ENCODE results near the gene SRRT.
"Not testable (repeated sequence)": the region's sequence is repeated elsewhere in the genome, so short reads cannot be mapped to it uniquely, and the experiment has no call there.

Gene SRRT

DNA sequence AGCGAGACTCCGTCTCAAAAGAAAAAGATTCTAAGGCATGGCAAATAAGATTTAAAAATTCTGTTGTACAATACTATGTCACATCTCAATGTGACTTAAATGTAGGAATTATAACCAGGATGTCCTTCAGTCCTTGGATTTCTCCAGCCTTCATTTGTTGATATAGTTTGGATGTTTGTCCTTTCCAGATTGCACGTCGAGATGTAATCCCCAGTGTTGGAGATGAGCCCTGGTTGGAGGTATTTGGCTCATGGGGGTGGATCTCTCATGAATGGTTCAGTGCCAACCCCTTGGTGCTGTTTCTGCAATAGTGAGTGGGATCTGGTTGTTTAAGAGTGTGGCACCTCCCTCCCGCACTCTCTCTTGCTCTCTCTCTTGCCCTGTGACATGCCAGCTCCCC, 33.6 kb downstream of the SRRT start:
- Histone ChIP-seq H3K4me1 (ENCODE audit: control insufficient read depth, insufficient read depth, low read length, poor library complexity, severe bottlenecking) (no peaks in the 10 kb centered on the region), H3K27me3 (replicated peaks; ENCODE audit: control insufficient read depth, insufficient read depth, low read length, poor library complexity, severe bottlenecking) (no peaks in the 10 kb centered on the region), H3K9me3 (ENCODE audit: control insufficient read depth, low read length) (no peaks in the 10 kb centered on the region), H3K36me3 (ENCODE audit: control insufficient read depth, insufficient read depth, low read length) (no peaks in the 10 kb centered on the region), H3K4me3 (ENCODE audit: insufficient read depth, low read depth, low read length, poor library complexity, severe bottlenecking) (no peak overlapping the region), H3K27ac (ENCODE audit: insufficient read depth, low read length, poor library complexity, severe bottlenecking) (no peak overlapping the region)
- no peak for DNase-seq

DNA sequence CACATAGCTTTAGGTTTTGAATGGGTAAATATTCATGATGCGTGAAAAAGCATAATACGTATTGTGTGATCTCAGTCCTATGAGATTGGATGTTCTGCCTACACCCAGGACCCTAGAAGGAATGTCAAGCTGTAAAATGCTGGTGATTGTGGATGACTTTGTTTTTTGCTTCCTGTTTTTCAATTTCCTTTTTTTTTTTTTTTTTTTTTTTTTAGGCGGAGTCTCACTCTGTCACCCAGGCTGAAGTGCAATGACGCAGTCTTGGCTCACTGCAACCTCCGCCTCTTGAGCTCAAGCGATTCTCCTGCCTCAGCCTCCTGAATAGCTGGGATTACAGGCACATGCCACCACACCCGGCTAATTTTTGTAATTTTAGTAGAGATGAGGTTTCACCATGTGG, 35.5 kb downstream of the SRRT start:
- H3K27me3 ChIP-seq (replicated peaks; ENCODE audit: control insufficient read depth, insufficient read depth, low read length, poor library complexity, severe bottlenecking); H3K36me3 ChIP-seq (ENCODE audit: control insufficient read depth, insufficient read depth, low read length); H3K9me3 ChIP-seq (ENCODE audit: control insufficient read depth, low read length); H3K27ac ChIP-seq (ENCODE audit: insufficient read depth, low read length, poor library complexity, severe bottlenecking); H3K4me3 ChIP-seq (ENCODE audit: insufficient read depth, low read depth, low read length, poor library complexity, severe bottlenecking); H3K4me1 ChIP-seq (ENCODE audit: control insufficient read depth, insufficient read depth, low read length, poor library complexity, severe bottlenecking); DNase-seq: not testable (repeated sequence)

DNA sequence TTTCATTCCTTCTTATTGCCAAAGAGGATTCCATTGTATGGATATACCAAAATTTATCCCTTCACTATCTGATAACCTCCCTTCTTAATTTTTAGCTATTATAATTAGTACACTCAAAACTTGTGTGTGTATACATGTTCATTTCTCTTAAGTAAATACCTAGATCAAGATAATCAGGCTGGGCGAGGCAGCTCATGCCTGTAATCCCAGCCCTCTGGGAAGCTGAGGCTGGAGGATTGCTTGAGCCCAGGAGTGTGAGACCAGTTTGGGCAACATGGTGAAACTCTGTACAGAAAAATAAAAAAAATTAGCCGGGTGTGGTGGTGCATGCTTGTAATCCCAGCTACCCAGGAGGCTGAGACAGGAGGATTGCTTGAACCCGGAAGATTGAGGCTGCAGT, 36.6 kb downstream of the SRRT start:
- no peaks in the 10 kb centered on the region for H3K36me3 ChIP-seq (ENCODE audit: control insufficient read depth, insufficient read depth, low read length)
- DNase-seq = no peak
- H3K4me3 ChIP-seq (ENCODE audit: insufficient read depth, low read depth, low read length, poor library complexity, severe bottlenecking) = no peak overlapping the region
- no peaks in the 10 kb centered on the region for H3K4me1 ChIP-seq (ENCODE audit: control insufficient read depth, insufficient read depth, low read length, poor library complexity, severe bottlenecking)
- H3K27me3 ChIP-seq (replicated peaks; ENCODE audit: control insufficient read depth, insufficient read depth, low read length, poor library complexity, severe bottlenecking) = no peaks in the 10 kb centered on the region
- H3K9me3 ChIP-seq (ENCODE audit: control insufficient read depth, low read length) = no peaks in the 10 kb centered on the region
- H3K27ac ChIP-seq (ENCODE audit: insufficient read depth, low read length, poor library complexity, severe bottlenecking) = no peak overlapping the region

DNA sequence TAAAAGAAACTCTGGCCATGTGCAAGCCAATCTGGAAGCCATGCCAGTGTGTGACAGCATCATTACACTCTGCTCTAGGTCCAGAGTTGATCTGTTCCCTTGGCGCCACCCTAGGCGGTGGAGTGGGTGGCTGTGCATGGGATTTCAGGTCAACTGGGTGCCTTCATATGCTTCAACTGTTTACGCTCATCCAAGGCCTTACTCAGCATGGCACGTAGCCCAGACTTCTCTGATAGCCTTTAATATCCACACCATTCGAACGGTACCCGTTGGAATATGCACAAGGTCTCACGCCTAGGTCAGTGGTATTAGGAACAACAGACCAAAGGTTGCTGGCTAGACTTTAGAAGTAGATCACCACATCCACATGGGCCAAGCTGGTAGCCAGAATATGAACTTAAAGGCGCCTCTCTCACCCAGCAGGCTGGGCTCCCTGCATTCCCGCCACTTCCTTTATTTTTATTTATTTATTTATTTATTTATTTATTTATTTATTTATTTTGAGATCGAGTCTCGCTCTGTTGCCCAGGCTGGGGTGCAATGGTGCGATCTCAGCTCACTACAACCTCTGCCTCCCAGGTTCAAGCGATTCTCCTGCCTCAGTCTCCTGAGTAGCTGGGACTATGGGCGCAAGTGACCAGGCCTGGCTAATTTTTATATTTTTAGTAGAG, 39.4 kb downstream of the SRRT start:
- H3K27me3 ChIP-seq (replicated peaks; ENCODE audit: control insufficient read depth, insufficient read depth, low read length, poor library complexity, severe bottlenecking) = no peaks in the 10 kb centered on the region
- H3K36me3 ChIP-seq (ENCODE audit: control insufficient read depth, insufficient read depth, low read length) = no peaks in the 10 kb centered on the region
- no peaks in the 10 kb centered on the region for H3K9me3 ChIP-seq (ENCODE audit: control insufficient read depth, low read length)
- no peak overlapping the region for H3K27ac ChIP-seq (ENCODE audit: insufficient read depth, low read length, poor library complexity, severe bottlenecking)
- H3K4me3 ChIP-seq (ENCODE audit: insufficient read depth, low read depth, low read length, poor library complexity, severe bottlenecking) = no peak overlapping the region
- H3K4me1 ChIP-seq (ENCODE audit: control insufficient read depth, insufficient read depth, low read length, poor library complexity, severe bottlenecking) = no peaks in the 10 kb centered on the region
- no peak for DNase-seq

DNA sequence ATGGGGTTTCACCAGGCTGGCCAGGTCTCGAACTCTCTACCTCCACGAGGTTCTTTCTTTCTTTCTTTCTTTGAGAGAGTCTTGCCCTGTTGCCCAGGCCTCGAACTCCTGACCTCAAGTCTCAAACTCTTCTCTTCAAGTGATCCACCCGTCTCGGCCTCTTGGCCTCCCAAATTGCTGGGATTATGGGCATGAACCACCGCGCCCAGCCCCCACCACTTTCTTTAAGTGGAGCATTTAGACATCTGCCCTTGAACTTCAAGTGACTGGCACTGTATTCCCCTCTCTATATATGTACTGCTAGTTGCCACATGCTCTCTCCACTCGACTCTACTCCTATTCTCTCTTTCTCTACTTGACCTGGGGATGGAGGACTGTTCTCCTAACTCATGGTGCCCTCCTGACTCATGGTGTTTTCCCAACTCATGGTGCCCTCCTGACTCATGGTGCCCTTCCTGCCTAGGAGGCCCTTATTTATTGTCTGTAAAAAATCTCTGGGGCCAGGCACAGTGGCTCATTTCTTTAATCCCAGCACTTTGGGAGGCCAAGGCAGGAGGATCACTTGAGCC, 40.1 kb downstream of the SRRT start:
- no peaks in the 10 kb centered on the region for H3K9me3 ChIP-seq (ENCODE audit: control insufficient read depth, low read length)

DNA sequence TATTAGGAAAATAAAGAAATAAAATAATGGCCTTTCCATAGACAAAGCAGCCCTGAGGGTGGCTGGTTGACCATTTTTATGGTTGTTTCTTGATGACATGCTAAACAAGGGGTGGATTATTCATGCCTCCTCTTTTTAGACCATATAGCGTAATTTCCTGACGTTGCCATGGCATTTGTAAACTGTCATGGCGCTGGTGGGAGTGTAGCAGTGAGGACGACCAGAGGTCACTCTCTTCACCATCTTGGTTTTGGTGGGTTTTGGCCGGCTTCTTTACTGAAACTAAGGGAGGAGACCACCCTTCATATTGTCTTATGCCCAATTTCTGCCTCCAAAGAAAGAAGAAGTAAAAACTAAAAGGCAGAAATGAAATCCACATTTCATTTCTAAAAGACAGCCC, 44.4 kb downstream of the SRRT start:
- H3K4me3 ChIP-seq (ENCODE audit: insufficient read depth, low read depth, low read length, poor library complexity, severe bottlenecking); H3K27me3 ChIP-seq (replicated peaks; ENCODE audit: control insufficient read depth, insufficient read depth, low read length, poor library complexity, severe bottlenecking); DNase-seq; H3K27ac ChIP-seq (ENCODE audit: insufficient read depth, low read length, poor library complexity, severe bottlenecking); H3K4me1 ChIP-seq (ENCODE audit: control insufficient read depth, insufficient read depth, low read length, poor library complexity, severe bottlenecking); H3K36me3 ChIP-seq (ENCODE audit: control insufficient read depth, insufficient read depth, low read length); H3K9me3 ChIP-seq (ENCODE audit: control insufficient read depth, low read length): not testable (repeated sequence)

More for the DNA sequence above, 40.1 kb downstream of the SRRT start:
- Histone ChIP-seq H3K27ac (ENCODE audit: insufficient read depth, low read length, poor library complexity, severe bottlenecking) (no peak overlapping the region), H3K36me3 (ENCODE audit: control insufficient read depth, insufficient read depth, low read length) (no peaks in the 10 kb centered on the region), H3K4me3 (ENCODE audit: insufficient read depth, low read depth, low read length, poor library complexity, severe bottlenecking) (no peak overlapping the region), H3K4me1 (ENCODE audit: control insufficient read depth, insufficient read depth, low read length, poor library complexity, severe bottlenecking) (no peaks in the 10 kb centered on the region), H3K27me3 (replicated peaks; ENCODE audit: control insufficient read depth, insufficient read depth, low read length, poor library complexity, severe bottlenecking) (no peaks in the 10 kb centered on the region)
- no peak for DNase-seq

DNA sequence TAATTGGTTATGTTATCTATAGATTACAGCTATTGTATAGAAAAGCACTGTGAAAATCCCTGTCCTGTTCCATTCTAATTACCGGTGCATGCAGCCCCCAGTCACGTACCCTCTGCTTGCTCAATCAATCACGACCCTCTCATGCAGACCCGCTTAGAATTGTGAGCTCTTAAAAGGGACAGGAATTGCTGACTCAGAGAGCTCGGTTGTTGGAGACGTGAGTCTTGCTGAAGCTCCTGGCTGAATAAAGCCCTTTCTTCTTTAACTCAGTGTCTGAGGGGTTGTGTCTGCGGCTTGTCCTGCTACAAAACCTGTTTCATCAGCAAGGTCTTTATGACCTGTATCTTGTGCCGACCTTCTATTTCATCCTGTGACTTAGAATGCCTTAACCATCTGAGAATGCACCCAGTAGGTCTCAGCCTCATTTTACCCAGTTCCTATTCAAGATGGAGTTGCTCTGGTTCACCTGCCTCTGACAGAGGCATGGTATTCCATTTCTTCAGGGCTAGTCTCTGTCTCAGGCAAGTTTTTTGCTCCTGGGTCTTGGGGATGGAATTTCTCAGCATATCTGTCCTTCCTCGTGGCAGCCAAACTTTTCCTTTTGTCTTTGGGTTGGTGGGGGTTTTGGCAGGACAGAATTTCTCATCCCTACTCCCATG, 45.0 kb downstream of the SRRT start:
- not testable (repeated sequence) for H3K36me3 ChIP-seq (ENCODE audit: control insufficient read depth, insufficient read depth, low read length); H3K27me3 ChIP-seq (replicated peaks; ENCODE audit: control insufficient read depth, insufficient read depth, low read length, poor library complexity, severe bottlenecking); DNase-seq; H3K4me3 ChIP-seq (ENCODE audit: insufficient read depth, low read depth, low read length, poor library complexity, severe bottlenecking); H3K9me3 ChIP-seq (ENCODE audit: control insufficient read depth, low read length); H3K27ac ChIP-seq (ENCODE audit: insufficient read depth, low read length, poor library complexity, severe bottlenecking); H3K4me1 ChIP-seq (ENCODE audit: control insufficient read depth, insufficient read depth, low read length, poor library complexity, severe bottlenecking)

DNA sequence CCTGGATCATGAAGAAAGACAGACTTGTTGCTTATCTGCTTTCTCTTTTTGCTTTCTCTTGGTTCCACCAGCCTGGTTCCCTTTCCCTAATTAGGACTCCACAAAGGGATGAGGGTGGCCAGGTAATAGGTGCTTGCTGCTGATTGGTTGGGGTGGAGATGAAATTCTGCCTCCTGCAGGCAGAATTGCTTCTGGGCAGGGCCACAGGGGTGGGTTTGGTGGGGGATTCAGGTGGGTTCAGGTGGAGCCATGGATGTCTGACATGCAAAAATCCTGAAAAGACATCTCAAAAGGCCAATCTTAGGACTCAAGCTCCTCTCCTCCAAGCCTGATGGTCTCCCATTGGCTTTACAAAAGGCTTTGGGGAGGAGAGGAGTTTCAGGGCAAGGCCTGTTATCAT, 46.1 kb downstream of the SRRT start:
- H3K27me3 ChIP-seq (replicated peaks; ENCODE audit: control insufficient read depth, insufficient read depth, low read length, poor library complexity, severe bottlenecking) = no peaks in the 10 kb centered on the region
- H3K36me3 ChIP-seq (ENCODE audit: control insufficient read depth, insufficient read depth, low read length) = no peaks in the 10 kb centered on the region
- no peaks in the 10 kb centered on the region for H3K9me3 ChIP-seq (ENCODE audit: control insufficient read depth, low read length)
- no peak for DNase-seq
- H3K27ac ChIP-seq (ENCODE audit: insufficient read depth, low read length, poor library complexity, severe bottlenecking) = no peak overlapping the region
- no peak overlapping the region for H3K4me3 ChIP-seq (ENCODE audit: insufficient read depth, low read depth, low read length, poor library complexity, severe bottlenecking)
- no peaks in the 10 kb centered on the region for H3K4me1 ChIP-seq (ENCODE audit: control insufficient read depth, insufficient read depth, low read length, poor library complexity, severe bottlenecking)

DNA sequence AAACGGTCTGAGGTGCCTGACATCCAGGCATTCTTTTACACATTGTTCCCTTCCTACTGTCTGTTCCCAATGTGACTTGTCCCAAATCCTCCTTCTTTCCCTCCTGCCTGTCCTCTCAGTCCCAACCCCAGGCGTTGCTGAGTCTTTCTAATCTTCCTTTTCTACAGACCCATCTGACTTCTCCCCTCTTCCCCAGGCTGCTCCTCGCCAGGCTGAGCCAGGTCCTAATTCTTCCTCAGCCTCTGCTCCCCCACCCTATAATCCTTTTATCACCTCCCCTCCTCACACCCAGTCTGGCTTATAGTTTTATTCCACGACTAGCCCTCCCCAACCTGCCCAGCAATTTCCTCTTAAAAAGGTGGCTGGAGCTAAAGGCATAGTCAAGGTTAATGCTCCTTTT, 48.7 kb downstream of the SRRT start:
- H3K9me3 ChIP-seq (ENCODE audit: control insufficient read depth, low read length); H3K36me3 ChIP-seq (ENCODE audit: control insufficient read depth, insufficient read depth, low read length); H3K27ac ChIP-seq (ENCODE audit: insufficient read depth, low read length, poor library complexity, severe bottlenecking); H3K4me3 ChIP-seq (ENCODE audit: insufficient read depth, low read depth, low read length, poor library complexity, severe bottlenecking); H3K4me1 ChIP-seq (ENCODE audit: control insufficient read depth, insufficient read depth, low read length, poor library complexity, severe bottlenecking); H3K27me3 ChIP-seq (replicated peaks; ENCODE audit: control insufficient read depth, insufficient read depth, low read length, poor library complexity, severe bottlenecking); DNase-seq: not testable (repeated sequence)

DNA sequence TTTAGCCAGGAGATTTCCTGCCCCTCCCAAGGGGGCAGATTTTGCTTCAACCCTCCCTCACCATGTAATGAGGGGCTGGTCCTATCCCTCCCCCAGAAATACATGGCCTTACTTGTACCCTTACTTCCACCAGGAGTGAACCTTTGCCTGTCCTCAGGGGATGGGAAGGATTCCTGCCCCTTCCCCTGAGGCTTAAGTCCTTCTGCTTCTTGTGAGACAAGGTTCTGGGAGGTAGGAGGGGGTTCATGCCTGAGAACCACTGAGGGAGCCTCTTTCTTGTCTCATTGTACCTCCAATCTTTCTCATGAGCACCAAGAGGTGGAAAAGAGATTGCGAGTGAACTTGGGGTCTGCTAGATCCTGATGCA, 54.9 kb downstream of the SRRT start:
- no peak overlapping the region for H3K27ac ChIP-seq (ENCODE audit: insufficient read depth, low read length, poor library complexity, severe bottlenecking)
- H3K36me3 ChIP-seq (ENCODE audit: control insufficient read depth, insufficient read depth, low read length) = no peaks in the 10 kb centered on the region
- no peaks in the 10 kb centered on the region for H3K9me3 ChIP-seq (ENCODE audit: control insufficient read depth, low read length)
- no peaks in the 10 kb centered on the region for H3K27me3 ChIP-seq (replicated peaks; ENCODE audit: control insufficient read depth, insufficient read depth, low read length, poor library complexity, severe bottlenecking)
- no peak for DNase-seq
- no peak overlapping the region for H3K4me3 ChIP-seq (ENCODE audit: insufficient read depth, low read depth, low read length, poor library complexity, severe bottlenecking)
- no peaks in the 10 kb centered on the region for H3K4me1 ChIP-seq (ENCODE audit: control insufficient read depth, insufficient read depth, low read length, poor library complexity, severe bottlenecking)
